HUES48 (cell line): ENCODE measurements around the gene PAH.
A peak's percentile ranks its signal among the peaks of the same experiment; 100 is the strongest.

Experiments used
- H3K27ac ChIP-seq: one replicate; pipeline ENCODE4 v1.7.0; 2013; ENCODE audit warnings: low read depth, low read length, inconsistent platforms
- H3K27me3 ChIP-seq: 2 replicates; pipeline ENCODE4 v1.6.1; 2013; ENCODE audit warnings: mild to moderate bottlenecking, low read length; ENCODE audit not compliant: control insufficient read depth, insufficient read depth
- H3K36me3 ChIP-seq: 2 replicates; pipeline ENCODE4 v1.6.1; 2013; ENCODE audit warnings: low read length; ENCODE audit not compliant: control insufficient read depth, insufficient read depth
- H3K4me1 ChIP-seq: 2 replicates; pipeline ENCODE4 v1.6.1; 2013; ENCODE audit warnings: mild to moderate bottlenecking, low read length; ENCODE audit not compliant: control insufficient read depth, insufficient read depth
- H3K4me3 ChIP-seq: 2 replicates; pipeline ENCODE4 v1.5.1; 2013; ENCODE audit warnings: mild to moderate bottlenecking, low read depth, low read length
- H3K9ac ChIP-seq: 2 replicates; pipeline ENCODE4 v1.6.1; 2013; ENCODE audit warnings: mild to moderate bottlenecking, low read depth, low read length, moderate library complexity
- H3K9me3 ChIP-seq: 2 replicates; pipeline ENCODE4 v1.6.1; 2013; ENCODE audit warnings: low read length; ENCODE audit not compliant: control insufficient read depth, insufficient read depth

Gene PAH

GRCh38 chr12:102958830-102959176 is 41.8 kb upstream of the PAH start:
- peaks cover 35% of the 10 kb centered on the region for H3K4me1 ChIP-seq
- H3K9me3 ChIP-seq, result peaks cover 3% of the 10 kb centered on the region; the same call in 1 of the 2 replicates
- no peak overlapping the region for H3K9ac ChIP-seq
- H3K36me3 ChIP-seq, result no peaks in the 10 kb centered on the region
- H3K4me3 ChIP-seq, result peak overlapping the region; percentile 63
- no peak overlapping the region for H3K27ac ChIP-seq
- H3K27me3 ChIP-seq, result peaks cover 98% of the 10 kb centered on the region

- H3K36me3 ChIP-seq, result no peaks in the 10 kb centered on the region
- H3K27ac ChIP-seq, result no peak overlapping the region
- H3K4me3 ChIP-seq, result peak overlapping the region; percentile 63
- peaks cover 33% of the 10 kb centered on the region for H3K4me1 ChIP-seq
- H3K9me3 ChIP-seq, result no peaks in the 10 kb centered on the region
- peaks cover 98% of the 10 kb centered on the region for H3K27me3 ChIP-seq
- no peak overlapping the region for H3K9ac ChIP-seq
Measured at GRCh38 chr12:102958073-102958829, 41.2 kb upstream of the PAH start.

GRCh38 chr12:102957339-102958050 is 40.5 kb upstream of the PAH start, which contains the start of gene ASCL1:
ASCL1 (plus strand) TSS chr12:102957674; CDS start chr12:102958245, 571 bp downstream.
- no peaks in the 10 kb centered on the region for H3K9me3 ChIP-seq
- H3K27ac ChIP-seq, result no peak within 1 kb of the TSS
- H3K9ac ChIP-seq, result no peak within 1 kb of the TSS
- H3K27me3 ChIP-seq, result peaks cover 98% of the 10 kb centered on the region
- H3K4me3 ChIP-seq, result peak within 1 kb of the TSS; percentile 63
- no peaks in the 10 kb centered on the region for H3K36me3 ChIP-seq
- H3K4me1 ChIP-seq, result peaks cover 26% of the 10 kb centered on the region

GRCh38 chr12:102956738-102957327 is 39.8 kb upstream of the PAH start:
- H3K9me3 ChIP-seq, result no peaks in the 10 kb centered on the region

GRCh38 chr12:102955926-102956737 is 39.1 kb upstream of the PAH start:
- H3K27me3 ChIP-seq, result peaks cover 98% of the 10 kb centered on the region
- peak overlapping the region; percentile 53 for H3K4me3 ChIP-seq

More at GRCh38 chr12:102956738-102957327, 39.8 kb upstream of the PAH start:
- H3K27ac ChIP-seq, result no peak overlapping the region
- H3K27me3 ChIP-seq, result peaks cover 98% of the 10 kb centered on the region
- no peak overlapping the region for H3K9ac ChIP-seq
- H3K4me3 ChIP-seq, result peak overlapping the region; percentile 53
- no peaks in the 10 kb centered on the region for H3K36me3 ChIP-seq
- peaks cover 27% of the 10 kb centered on the region for H3K4me1 ChIP-seq

GRCh38 chr12:102954134-102954533 is 37.1 kb upstream of the PAH start:
- peaks cover 31% of the 10 kb centered on the region for H3K4me1 ChIP-seq
- H3K27ac ChIP-seq, result no peak overlapping the region
- H3K9me3 ChIP-seq, result no peaks in the 10 kb centered on the region
- no peak overlapping the region for H3K4me3 ChIP-seq
- no peaks in the 10 kb centered on the region for H3K36me3 ChIP-seq
- no peak overlapping the region for H3K9ac ChIP-seq
- H3K27me3 ChIP-seq, result peaks cover 98% of the 10 kb centered on the region

More at GRCh38 chr12:102955926-102956737, 39.1 kb upstream of the PAH start:
- Histone ChIP-seq H3K9me3 (no peaks in the 10 kb centered on the region), H3K36me3 (no peaks in the 10 kb centered on the region), H3K9ac (no peak overlapping the region), H3K4me1 (peaks cover 27% of the 10 kb centered on the region), H3K27ac (no peak overlapping the region)

GRCh38 chr12:102953221-102953620 is 36.2 kb upstream of the PAH start:
- peaks cover 92% of the 10 kb centered on the region for H3K27me3 ChIP-seq
- no peak overlapping the region for H3K27ac ChIP-seq
- H3K4me3 ChIP-seq, result no peak overlapping the region
- H3K36me3 ChIP-seq, result no peaks in the 10 kb centered on the region
- H3K4me1 ChIP-seq, result peaks cover 33% of the 10 kb centered on the region
- H3K9ac ChIP-seq, result no peak overlapping the region
- H3K9me3 ChIP-seq, result no peaks in the 10 kb centered on the region

- H3K4me3 ChIP-seq, result no peak overlapping the region
Measured at GRCh38 chr12:102951841-102952240, 34.8 kb upstream of the PAH start.

GRCh38 chr12:102950950-102951619 is 34.0 kb upstream of the PAH start:
- Histone ChIP-seq H3K27ac (no peak overlapping the region), H3K36me3 (no peaks in the 10 kb centered on the region), H3K27me3 (peaks cover 82% of the 10 kb centered on the region), H3K9me3 (no peaks in the 10 kb centered on the region), H3K4me3 (peak overlapping the region; percentile 62), H3K9ac (no peak overlapping the region), H3K4me1 (peaks cover 28% of the 10 kb centered on the region)

More at GRCh38 chr12:102951841-102952240, 34.8 kb upstream of the PAH start:
- Histone ChIP-seq H3K36me3 (no peaks in the 10 kb centered on the region), H3K9me3 (no peaks in the 10 kb centered on the region), H3K4me1 (peaks cover 32% of the 10 kb centered on the region), H3K9ac (no peak overlapping the region), H3K27me3 (peaks cover 89% of the 10 kb centered on the region), H3K27ac (no peak overlapping the region)
